Thoracic aorta (tissue), 2 donors: ENCODE results near the gene PRMT9. TPM values are rescaled to one million over a fixed set of nuclear protein-coding genes. Genes with fewer than 3 reads are reported as not detected.

Experiments
- ATAC-seq: fragments of 150-250 bp; one replicate; pipeline ENCODE4 v1.8.0; 2017; ENCODE audit warnings: low read depth; ENCODE audit not compliant: insufficient number of reproducible peaks, low FRiP score
- DNase-seq: peaks from one replicate; pipeline ENCODE4 v3.0.0-alpha.2; 2020; ENCODE audit warnings: low spot score
- H3K27ac ChIP-seq, 2 donors: fragments of 200-600 bp; sonication (generic); 1 replicate in 1 of 2; 2 replicates in 1 of 2; pipeline ENCODE4 v1.5.1; 2016; ENCODE audit warnings: mild to moderate bottlenecking in 2 of 2, moderate library complexity in 2 of 2
- H3K27me3 ChIP-seq: fragments of 200-600 bp; sonication (generic); replicated peaks from 2 replicates; pipeline ENCODE4 v1.6.0; 2016; ENCODE audit warnings: mild to moderate bottlenecking; ENCODE audit not compliant: insufficient read depth
- H3K36me3 ChIP-seq: fragments of 200-600 bp; sonication (generic); one replicate; pipeline ENCODE4 v1.5.1; 2016
- H3K4me1 ChIP-seq, 2 donors: fragments of 200-600 bp; sonication (generic); 1 replicate in 1 of 2; 2 replicates in 1 of 2; pipeline versions ENCODE4 v1.5.1 to v1.6.0; 2016; ENCODE audit warnings: low read depth in 2 of 2, mild to moderate bottlenecking in 1 of 2; ENCODE audit not compliant: control insufficient read depth in 1 of 2
- H3K4me3 ChIP-seq: fragments of 200-600 bp; sonication (generic); 2 replicates; pipeline ENCODE4 v1.5.1; 2016; ENCODE audit warnings: mild to moderate bottlenecking
- H3K9me3 ChIP-seq: fragments of 200-600 bp; sonication (generic); 2 replicates; pipeline ENCODE4 v1.5.1; 2016
- total RNA-seq, 2 donors: library from RNA; depleted of rRNA; stranded (reverse); fragments of >200 nt; gene quantifications; one replicate each; pipeline versions ENCODE4 v1.1.0 to v1.2.3, GENCODE V29; 2016
- TF ChIP-seq, protein P1 (sequence below): fragments of 200-600 bp; sonication (generic); IDR thresholded peaks from one replicate; pipeline ENCODE4 v1.5.1; 2019; ENCODE audit warnings: antibody characterized with exemption

PRMT9 gene
- total RNA-seq, 2 donors from 2014 or later, result 3.5 to 11.9 TPM

DNA sequence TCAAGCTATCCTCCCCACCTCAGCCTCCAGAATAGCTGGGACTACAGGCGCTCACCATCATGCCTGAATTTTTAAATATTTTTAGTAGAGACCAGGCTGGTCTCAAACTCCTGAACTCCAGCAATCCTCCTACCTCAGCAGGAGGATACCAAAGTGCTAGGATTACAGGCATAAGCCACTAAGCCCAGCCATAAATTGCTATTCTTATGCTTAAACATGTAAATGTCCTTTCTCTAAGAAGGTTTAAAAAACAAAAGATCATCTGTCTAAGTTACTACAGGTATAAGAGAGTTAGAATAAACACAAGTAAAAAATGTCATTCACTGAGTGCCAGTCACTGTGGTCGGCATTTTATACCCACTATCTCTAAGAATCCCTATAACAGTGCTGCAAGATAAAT is 28.3 kb downstream of the PRMT9 start:
- no peak overlapping the region for H3K27ac ChIP-seq
- TF ChIP-seq, protein P1, sequence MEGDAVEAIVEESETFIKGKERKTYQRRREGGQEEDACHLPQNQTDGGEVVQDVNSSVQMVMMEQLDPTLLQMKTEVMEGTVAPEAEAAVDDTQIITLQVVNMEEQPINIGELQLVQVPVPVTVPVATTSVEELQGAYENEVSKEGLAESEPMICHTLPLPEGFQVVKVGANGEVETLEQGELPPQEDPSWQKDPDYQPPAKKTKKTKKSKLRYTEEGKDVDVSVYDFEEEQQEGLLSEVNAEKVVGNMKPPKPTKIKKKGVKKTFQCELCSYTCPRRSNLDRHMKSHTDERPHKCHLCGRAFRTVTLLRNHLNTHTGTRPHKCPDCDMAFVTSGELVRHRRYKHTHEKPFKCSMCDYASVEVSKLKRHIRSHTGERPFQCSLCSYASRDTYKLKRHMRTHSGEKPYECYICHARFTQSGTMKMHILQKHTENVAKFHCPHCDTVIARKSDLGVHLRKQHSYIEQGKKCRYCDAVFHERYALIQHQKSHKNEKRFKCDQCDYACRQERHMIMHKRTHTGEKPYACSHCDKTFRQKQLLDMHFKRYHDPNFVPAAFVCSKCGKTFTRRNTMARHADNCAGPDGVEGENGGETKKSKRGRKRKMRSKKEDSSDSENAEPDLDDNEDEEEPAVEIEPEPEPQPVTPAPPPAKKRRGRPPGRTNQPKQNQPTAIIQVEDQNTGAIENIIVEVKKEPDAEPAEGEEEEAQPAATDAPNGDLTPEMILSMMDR, result no peak
- DNase-seq (no peak), ATAC-seq (no peak)
- no peaks in the 10 kb centered on the region for H3K9me3 ChIP-seq
- H3K36me3 ChIP-seq, result peaks cover 7% of the 10 kb centered on the region
- no peaks in the 10 kb centered on the region for H3K4me1 ChIP-seq
- no peak overlapping the region for H3K4me3 ChIP-seq
- H3K27me3 ChIP-seq, result no peaks in the 10 kb centered on the region

DNA sequence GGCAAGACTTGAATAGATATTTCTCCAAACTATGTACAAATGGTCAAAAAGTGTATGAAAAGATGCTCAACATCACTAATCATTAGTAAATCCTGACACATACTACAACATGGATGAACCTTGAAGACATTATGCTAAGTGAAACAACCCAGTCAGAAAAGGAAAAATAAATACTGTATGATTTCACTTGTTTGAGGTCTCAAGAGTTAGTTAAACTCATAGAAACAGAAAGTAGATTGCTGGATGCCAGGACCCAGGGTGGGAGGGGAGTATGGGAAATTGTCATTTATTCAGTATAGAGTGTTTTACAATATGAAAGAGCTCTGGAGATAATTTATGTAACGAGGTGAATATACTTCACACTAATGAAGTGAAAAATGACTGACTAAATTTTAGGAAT is 32.4 kb downstream of the PRMT9 start:
- no peaks in the 10 kb centered on the region for H3K27me3 ChIP-seq
- ATAC-seq, result no peak
- TF ChIP-seq, protein P1, result no peak
- H3K4me3 ChIP-seq, result no peak overlapping the region
- H3K4me1 ChIP-seq, result no peaks in the 10 kb centered on the region
- DNase-seq, result no peak
- no peak overlapping the region for H3K27ac ChIP-seq
- no peaks in the 10 kb centered on the region for H3K9me3 ChIP-seq
- H3K36me3 ChIP-seq, result no peaks in the 10 kb centered on the region

DNA sequence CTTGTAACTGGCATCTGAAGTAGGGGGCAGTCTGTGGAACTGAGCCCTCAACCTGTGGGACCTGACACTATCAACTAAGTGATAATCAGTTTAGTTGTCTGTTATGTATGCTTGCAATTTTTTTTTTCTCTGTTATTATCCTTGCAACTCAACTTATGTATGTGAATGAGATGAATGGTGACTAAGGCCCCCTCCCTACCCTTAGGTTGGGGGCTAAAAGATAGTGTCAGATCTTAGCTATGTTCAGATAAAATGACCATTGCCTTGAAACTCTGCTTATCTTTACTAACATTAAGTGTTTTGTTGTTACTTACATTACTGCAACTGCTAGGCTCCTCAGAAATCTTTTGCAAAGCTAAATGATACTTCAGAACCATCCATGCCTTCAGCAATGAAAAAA is 35.3 kb downstream of the PRMT9 start:
- no peak overlapping the region for H3K4me3 ChIP-seq
- H3K27me3 ChIP-seq, result no peaks in the 10 kb centered on the region
- H3K4me1 ChIP-seq, result peaks cover 0 to 6% of the 10 kb centered on the region in 2 donors
- ATAC-seq (no peak), DNase-seq (no peak)
- H3K36me3 ChIP-seq, result no peaks in the 10 kb centered on the region
- H3K9me3 ChIP-seq, result no peaks in the 10 kb centered on the region
- H3K27ac ChIP-seq, result no peak overlapping the region
- TF ChIP-seq, protein P1, result no peak

DNA sequence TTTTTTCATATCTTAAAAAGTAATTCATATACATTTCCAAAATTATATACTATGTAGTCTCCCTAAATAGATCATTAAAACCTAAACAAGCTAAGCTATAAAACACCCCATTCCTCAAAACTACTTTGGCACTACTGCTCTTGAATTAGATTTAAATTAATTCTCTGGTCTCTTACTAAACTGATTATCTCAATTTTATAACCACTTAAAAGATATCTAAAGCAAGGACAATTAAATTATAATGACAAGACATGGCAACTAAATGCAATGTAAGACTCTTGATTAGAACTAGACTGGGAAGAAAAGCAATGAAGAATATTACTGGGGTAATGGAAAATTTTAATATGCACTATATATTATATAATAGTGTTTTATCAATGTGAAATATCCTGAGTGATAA is 38.9 kb downstream of the PRMT9 start:
- TF ChIP-seq, protein P1, result no peak
- Histone ChIP-seq H3K4me3 (no peak overlapping the region), H3K4me1 (peaks cover 0 to 6% of the 10 kb centered on the region in 2 donors), H3K36me3 (no peaks in the 10 kb centered on the region), H3K27ac (no peak overlapping the region), H3K9me3 (no peaks in the 10 kb centered on the region), H3K27me3 (no peaks in the 10 kb centered on the region)
- DNase-seq (no peak), ATAC-seq (no peak)

DNA sequence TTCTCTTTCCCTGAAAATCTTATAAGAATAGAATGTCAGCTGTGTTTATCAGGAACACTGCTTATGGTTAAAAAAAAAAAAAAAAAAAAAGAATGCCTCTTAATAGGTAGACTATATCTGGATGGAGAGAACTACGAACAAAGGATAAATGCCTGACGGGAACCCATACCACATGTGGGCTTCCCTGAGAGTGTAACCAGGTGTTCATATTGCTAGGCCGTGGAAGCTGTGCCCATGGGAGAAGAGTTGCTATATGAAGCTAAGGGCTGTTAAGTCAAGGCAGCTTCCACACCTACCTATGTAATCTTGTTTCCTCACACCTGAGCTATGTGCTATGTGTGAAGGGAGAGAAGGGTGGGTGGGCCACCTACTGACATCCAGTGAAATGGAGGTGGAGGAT is 39.5 kb downstream of the PRMT9 start:
- ATAC-seq (no peak), DNase-seq (no peak)
- no peak overlapping the region for H3K4me3 ChIP-seq
- no peak overlapping the region for H3K27ac ChIP-seq
- H3K27me3 ChIP-seq, result no peaks in the 10 kb centered on the region
- H3K9me3 ChIP-seq, result no peaks in the 10 kb centered on the region
- no peaks in the 10 kb centered on the region for H3K36me3 ChIP-seq
- H3K4me1 ChIP-seq, result peaks cover 0 to 6% of the 10 kb centered on the region in 2 donors
- TF ChIP-seq, protein P1, result no peak
